Gastroesophageal sphincter (tissue), 4 donors: ENCODE measurements around the gene LTBP1. TPM values are rescaled to one million over a fixed set of nuclear protein-coding genes. Genes with fewer than 3 reads are reported as not detected.

Source experiments
- ATAC-seq: fragments of 150-250 bp; one replicate; pipeline ENCODE4 v1.9.1; 2016; ENCODE audit warnings: mild to moderate bottlenecking, moderate library complexity
- H3K27ac ChIP-seq, 4 donors: fragments of 200-600 bp; sonication (generic) in 3 of 4; 1 replicate in 3 of 4; 2 replicates in 1 of 4; pipeline ENCODE4 v1.5.1; 2016 to 2019
- H3K27me3 ChIP-seq: fragments of 200-600 bp; sonication (generic); one replicate; pipeline ENCODE4 v1.5.1; 2019
- H3K36me3 ChIP-seq, 2 donors: fragments of 200-600 bp; sonication (generic); one replicate each; pipeline ENCODE4 v1.5.1; 2019; ENCODE audit warnings: control low read depth in 1 of 2
- H3K4me1 ChIP-seq, 3 donors: fragments of 200-600 bp; sonication (generic); 1 replicate in 2 of 3; 2 replicates in 1 of 3; pipeline ENCODE4 v1.5.1; 2016 to 2019; ENCODE audit warnings: control low read depth in 2 of 3
- H3K4me3 ChIP-seq, 2 donors: fragments of 200-600 bp; sonication (generic); one replicate each; pipeline ENCODE4 v1.5.1; 2019; ENCODE audit warnings: mild to moderate bottlenecking in 1 of 2, moderate library complexity in 1 of 2
- H3K9me3 ChIP-seq, 3 donors: fragments of 200-600 bp; sonication (generic); one replicate each; pipeline ENCODE4 v1.5.1; 2017 to 2019; ENCODE audit warnings: control low read depth in 2 of 3
- CTCF ChIP-seq, 4 experiments: fragments of 200-600 bp in 2 of 4; fragments of 450-650 bp in 2 of 4; sonication (generic) in 1 of 4; IDR thresholded peaks; one replicate each; pipeline ENCODE4 v1.5.1; 2017 to 2019; ENCODE audit warnings: antibody characterized with exemption in 4 of 4, mild to moderate bottlenecking in 2 of 4, moderate library complexity in 2 of 4
- EP300 ChIP-seq: sonication (generic); formaldehyde crosslinking; IDR thresholded peaks from one replicate; pipeline ENCODE4 v1.6.1; 2017; ENCODE audit warnings: antibody characterized with exemption, mild to moderate bottlenecking
- POLR2A ChIP-seq, 2 donors: fragments of 450-650 bp; IDR thresholded peaks; one replicate each; pipeline ENCODE4 v1.6.1; 2017; ENCODE audit warnings: antibody characterized with exemption in 2 of 2, mild to moderate bottlenecking in 2 of 2, moderate library complexity in 1 of 2
- POLR2AphosphoS5 ChIP-seq: sonication (generic); formaldehyde crosslinking; IDR thresholded peaks from one replicate; pipeline ENCODE4 v1.6.1; 2017; ENCODE audit warnings: antibody characterized with exemption
- WGBS, 2 donors: methylation state at CpG; one replicate each; pipeline ENCODE4 v1.1.5; 2018; ENCODE audit warnings: low coverage in 1 of 2; 5-methylcytosine and 5-hydroxymethylcytosine counted together
- total RNA-seq, 4 donors: library from RNA; depleted of rRNA; stranded (reverse); fragments of >200 nt; gene quantifications; one replicate each; pipeline ENCODE4 v1.1.0, GENCODE V29; 2016

Gene LTBP1
- total RNA-seq, 4 donors from 2014 or later, result 238 to 493 (median 378) TPM

- Histone ChIP-seq H3K27ac (peak overlapping the region; percentile 89 to 95 (median 91)), H3K4me1 (peaks cover 18 to 77% (median 20%) of the 10 kb centered on the region in 3 donors), H3K36me3 (no peaks in the 10 kb centered on the region), H3K9me3 (no peaks in the 10 kb centered on the region), H3K27me3 (no peaks in the 10 kb centered on the region), H3K4me3 (peak overlapping the region; percentile 57 to 74)
- TF ChIP-seq CTCF (IDR thresholded peaks at IDR 0.05) (no peak), POLR2A (IDR thresholded peaks at IDR 0.05) (no peak), POLR2AphosphoS5 (no peak), EP300 (no peak)
- no peak for ATAC-seq
- WGBS, 2 donors, result 20 to 25% methylated on average over 1 of the region's 1 CpG
Measured at GRCh38 chr2:33137331-33137730, 190.6 kb downstream of the LTBP1 start.

GRCh38 chr2:33139949-33140348 lies 193.2 kb downstream of the LTBP1 start:
- peaks cover 20 to 83% (median 30%) of the 10 kb centered on the region in 3 donors for H3K4me1 ChIP-seq
- no peaks in the 10 kb centered on the region for H3K9me3 ChIP-seq
- H3K36me3 ChIP-seq, result no peaks in the 10 kb centered on the region
- peak overlapping the region; percentile 68 to 80 (median 76) for H3K27ac ChIP-seq
- no peaks in the 10 kb centered on the region for H3K27me3 ChIP-seq
- no peak overlapping the region for H3K4me3 ChIP-seq
- ATAC-seq, result no peak
- WGBS, 2 donors, result 16 to 44% methylated on average over 3 to 4 of the region's 4 CpGs
- TF ChIP-seq CTCF (IDR thresholded peaks at IDR 0.05) (no peak), POLR2AphosphoS5 (no peak), EP300 (no peak), POLR2A (IDR thresholded peaks at IDR 0.05) (no peak)

GRCh38 chr2:33141476-33141875 lies 194.7 kb downstream of the LTBP1 start:
- TF ChIP-seq EP300 (no peak), POLR2A (IDR thresholded peaks at IDR 0.05) (no peak), POLR2AphosphoS5 (no peak), CTCF (IDR thresholded peaks at IDR 0.05) (no peak)
- no peak for ATAC-seq
- Histone ChIP-seq H3K27ac (peak overlapping the region in 3 of 4 donors; percentile 43 to 80 (median 78)), H3K4me3 (no peak overlapping the region), H3K27me3 (no peaks in the 10 kb centered on the region), H3K4me1 (peaks cover 22 to 97% (median 45%) of the 10 kb centered on the region in 3 donors), H3K36me3 (no peaks in the 10 kb centered on the region), H3K9me3 (no peaks in the 10 kb centered on the region)
- 74 to 78% methylated on average over 5 of the region's 5 CpGs for WGBS, 2 donors

- H3K9me3 ChIP-seq, result no peaks in the 10 kb centered on the region
- peak; percentile 65 for ATAC-seq
- TF ChIP-seq EP300, result no peak
- TF ChIP-seq POLR2AphosphoS5, result peak; percentile 39
- H3K4me1 ChIP-seq, result peaks cover 25 to 97% (median 47%) of the 10 kb centered on the region in 3 donors
- peak overlapping the region; percentile 55 to 80 (median 75) for H3K27ac ChIP-seq
- WGBS, 2 donors, result 6 to 21% methylated on average over 3 to 4 of the region's 4 CpGs
- H3K27me3 ChIP-seq, result no peaks in the 10 kb centered on the region
- peaks cover 0 to 4% of the 10 kb centered on the region in 2 donors for H3K36me3 ChIP-seq
- H3K4me3 ChIP-seq, result no peak overlapping the region
Measured at GRCh38 chr2:33142810-33143209, 196.1 kb downstream of the LTBP1 start.

GRCh38 chr2:33144243-33144642 lies 197.5 kb downstream of the LTBP1 start:
- 50 to 61% methylated on average over 1 to 3 of the region's 3 CpGs for WGBS, 2 donors
- Histone ChIP-seq H3K9me3 (no peaks in the 10 kb centered on the region), H3K4me1 (peaks cover 25 to 100% (median 41%) of the 10 kb centered on the region in 3 donors), H3K27ac (peak overlapping the region; percentile 55 to 80 (median 75)), H3K4me3 (no peak overlapping the region), H3K36me3 (peaks cover 0 to 7% of the 10 kb centered on the region in 2 donors), H3K27me3 (no peaks in the 10 kb centered on the region)
- no peak for ATAC-seq
- no peak for TF ChIP-seq CTCF (IDR thresholded peaks at IDR 0.05)
- no peak for TF ChIP-seq POLR2A (IDR thresholded peaks at IDR 0.05)
- no peak for TF ChIP-seq EP300
- TF ChIP-seq POLR2AphosphoS5, result peak; percentile 31
